Skeletal muscle satellite cell (primary cell): ENCODE measurements around the gene RGS2.

Source experiments
- H3K27me3 ChIP-seq: 2 replicates; pipeline ENCODE4 v1.7.0; 2013; ENCODE audit warnings: low read length; ENCODE audit not compliant: control insufficient read depth, insufficient read depth
- H3K36me3 ChIP-seq: 2 replicates; pipeline ENCODE4 v1.7.0; 2013; ENCODE audit warnings: mild to moderate bottlenecking, control low read depth, low read length; ENCODE audit not compliant: insufficient read depth
- H3K4me1 ChIP-seq: 2 replicates; pipeline ENCODE4 v1.7.0; 2013; ENCODE audit warnings: low read length; ENCODE audit not compliant: control insufficient read depth, insufficient read depth
- H3K4me2 ChIP-seq: 2 replicates; pipeline ENCODE4 v1.7.0; 2013; ENCODE audit warnings: mild to moderate bottlenecking, low read length
- H3K4me3 ChIP-seq: 2 replicates; pipeline ENCODE4 v1.7.0; 2013; ENCODE audit warnings: low read length
- H3K9ac ChIP-seq: 2 replicates; pipeline ENCODE4 v1.7.0; 2013; ENCODE audit warnings: mild to moderate bottlenecking, low read depth, low read length, moderate library complexity
- H3K9me3 ChIP-seq: replicated peaks from 2 replicates; pipeline ENCODE4 v1.7.0; 2013; ENCODE audit warnings: mild to moderate bottlenecking, control low read depth, low read length

The RGS2 gene

DNA sequence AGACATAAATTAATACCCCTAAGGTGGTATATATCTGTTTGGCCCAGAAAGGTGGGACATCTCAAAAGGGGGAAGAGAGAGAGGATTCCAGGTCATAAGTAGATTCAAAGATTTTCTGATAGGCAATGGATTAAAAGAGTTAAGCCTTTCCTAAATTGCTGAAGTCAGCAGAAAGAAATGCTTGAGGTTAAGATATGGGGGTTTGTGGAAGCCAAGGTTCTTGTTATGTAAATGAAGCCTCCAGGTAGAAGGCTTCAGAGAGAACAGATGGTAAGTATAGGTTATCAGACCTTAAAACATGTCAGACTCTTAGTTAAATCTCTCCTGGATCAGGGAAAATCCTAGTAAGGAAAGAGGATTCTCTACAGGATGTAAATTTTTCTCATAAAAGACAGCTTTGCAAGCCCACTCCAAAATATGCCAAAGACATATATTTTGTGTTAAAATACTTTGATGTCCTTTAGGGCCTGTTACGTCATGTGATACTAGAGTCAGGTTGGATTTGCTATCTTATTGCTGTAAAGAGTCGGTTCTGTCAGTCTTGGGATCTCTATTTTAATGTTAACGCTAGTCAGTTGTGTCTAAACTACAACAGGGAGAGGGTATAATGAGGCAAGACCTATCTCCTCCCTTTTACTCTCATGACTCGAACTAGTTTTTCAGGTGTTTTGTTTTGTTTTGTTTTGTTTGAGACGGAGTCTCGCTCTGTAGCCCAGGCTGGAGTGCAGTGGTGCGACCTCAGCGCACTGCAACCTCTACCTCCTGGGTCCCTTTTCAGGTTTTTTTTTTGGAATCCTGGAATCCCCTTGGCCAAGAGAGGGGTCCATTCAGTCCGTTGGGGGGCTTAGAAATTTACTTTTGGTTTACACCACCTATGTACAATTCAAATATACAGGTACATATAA lies 30.6 kb downstream of the RGS2 start:
- H3K9me3 ChIP-seq: no peaks in the 10 kb centered on the region
- H3K4me1 ChIP-seq: peaks cover 3% of the 10 kb centered on the region
- H3K36me3 ChIP-seq: no peaks in the 10 kb centered on the region
- no peak overlapping the region for H3K4me3 ChIP-seq
- H3K27me3 ChIP-seq: no peaks in the 10 kb centered on the region
- H3K4me2 ChIP-seq: no peak overlapping the region
- no peak overlapping the region for H3K9ac ChIP-seq

DNA sequence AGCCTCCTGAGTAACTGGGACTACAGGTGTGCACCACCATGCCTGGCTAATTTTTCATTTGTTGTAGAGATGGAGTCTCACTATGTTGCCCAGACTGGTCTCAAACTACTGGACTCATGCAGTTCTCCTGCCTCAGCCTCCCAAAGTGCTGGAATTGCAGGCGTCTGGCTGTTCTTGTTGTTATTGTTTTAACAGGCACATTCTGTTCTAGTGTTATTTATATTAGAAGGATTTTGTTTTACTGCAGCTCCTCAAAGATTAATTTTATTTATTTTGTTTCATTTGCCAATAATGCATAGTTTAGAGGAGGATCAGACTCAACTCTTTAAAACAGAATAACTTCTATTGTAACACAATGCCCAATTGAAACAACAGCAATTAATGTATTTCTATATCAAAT lies 35.5 kb downstream of the RGS2 start:
- Histone ChIP-seq H3K9ac (no peak overlapping the region), H3K9me3 (no peaks in the 10 kb centered on the region), H3K4me3 (no peak overlapping the region), H3K4me1 (no peaks in the 10 kb centered on the region), H3K27me3 (no peaks in the 10 kb centered on the region), H3K4me2 (no peak overlapping the region), H3K36me3 (no peaks in the 10 kb centered on the region)

DNA sequence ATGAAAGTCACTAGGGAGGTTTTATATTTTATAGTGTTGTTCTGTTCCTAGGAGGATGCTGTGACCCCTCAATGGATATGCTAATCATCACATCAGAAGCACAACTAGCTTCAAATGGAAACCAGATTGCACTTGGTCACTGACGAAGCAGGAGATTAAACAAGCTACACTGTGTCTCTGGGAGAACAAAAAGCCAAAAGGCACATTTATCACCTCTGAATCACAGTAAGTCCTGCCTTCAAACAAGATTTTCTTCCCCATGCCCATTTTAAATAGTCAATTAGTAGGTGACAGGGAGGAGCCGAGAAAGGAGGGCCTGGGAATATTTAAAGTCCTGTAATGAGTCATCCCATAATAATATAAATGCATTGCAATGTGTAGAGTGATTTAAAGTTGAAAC lies 38.1 kb downstream of the RGS2 start:
- Histone ChIP-seq H3K4me3 (no peak overlapping the region), H3K9ac (no peak overlapping the region), H3K27me3 (no peaks in the 10 kb centered on the region)

DNA sequence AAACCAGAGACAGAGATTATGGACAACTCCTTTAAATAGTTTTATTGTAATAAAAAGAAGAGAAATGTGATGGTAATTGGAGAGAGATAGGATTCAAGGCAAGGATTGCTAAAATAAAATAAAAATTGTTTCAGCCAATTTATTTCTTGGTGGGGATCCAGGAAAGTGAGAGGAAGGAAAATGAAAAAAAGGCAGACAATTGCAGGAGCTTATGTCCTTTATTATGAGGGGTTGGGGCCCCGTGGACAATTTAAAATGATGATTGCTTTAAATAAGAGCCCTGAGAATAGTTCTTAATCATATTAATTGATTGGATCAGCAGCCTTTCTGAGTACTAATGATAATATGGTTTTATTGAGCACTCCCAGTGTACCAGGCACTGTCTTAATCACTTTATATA lies 40.2 kb downstream of the RGS2 start:
- H3K4me3 ChIP-seq: no peak overlapping the region
- H3K4me2 ChIP-seq: no peak overlapping the region

More for the DNA sequence above, 38.1 kb downstream of the RGS2 start:
- Histone ChIP-seq H3K36me3 (no peaks in the 10 kb centered on the region), H3K9me3 (no peaks in the 10 kb centered on the region), H3K4me1 (no peaks in the 10 kb centered on the region), H3K4me2 (no peak overlapping the region)

DNA sequence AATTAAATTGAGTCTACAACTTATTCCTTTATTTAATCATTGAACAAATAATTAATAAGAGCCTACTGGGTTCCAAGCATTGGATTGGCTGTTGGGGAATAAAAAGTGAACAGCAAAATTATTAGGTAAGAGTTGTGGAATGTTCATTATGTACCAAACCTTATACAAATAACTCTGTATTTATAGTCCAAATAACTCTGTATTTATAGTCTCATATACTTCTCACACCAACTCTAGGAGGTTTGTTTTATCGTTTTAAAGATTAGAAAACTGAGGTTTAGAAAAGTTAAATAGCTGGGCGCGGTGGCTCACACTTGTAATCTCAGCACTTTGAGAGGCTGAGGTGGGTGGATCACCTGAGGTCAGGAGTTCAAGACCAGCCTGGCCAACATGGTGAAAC lies 40.6 kb downstream of the RGS2 start:
- Histone ChIP-seq H3K4me2 (no peak overlapping the region), H3K4me3 (no peak overlapping the region), H3K4me1 (no peaks in the 10 kb centered on the region), H3K9me3 (no peaks in the 10 kb centered on the region), H3K9ac (no peak overlapping the region), H3K36me3 (no peaks in the 10 kb centered on the region), H3K27me3 (no peaks in the 10 kb centered on the region)

More for the DNA sequence above, 40.2 kb downstream of the RGS2 start:
- Histone ChIP-seq H3K9me3 (no peaks in the 10 kb centered on the region), H3K4me1 (no peaks in the 10 kb centered on the region), H3K27me3 (no peaks in the 10 kb centered on the region), H3K36me3 (no peaks in the 10 kb centered on the region), H3K9ac (no peak overlapping the region)

DNA sequence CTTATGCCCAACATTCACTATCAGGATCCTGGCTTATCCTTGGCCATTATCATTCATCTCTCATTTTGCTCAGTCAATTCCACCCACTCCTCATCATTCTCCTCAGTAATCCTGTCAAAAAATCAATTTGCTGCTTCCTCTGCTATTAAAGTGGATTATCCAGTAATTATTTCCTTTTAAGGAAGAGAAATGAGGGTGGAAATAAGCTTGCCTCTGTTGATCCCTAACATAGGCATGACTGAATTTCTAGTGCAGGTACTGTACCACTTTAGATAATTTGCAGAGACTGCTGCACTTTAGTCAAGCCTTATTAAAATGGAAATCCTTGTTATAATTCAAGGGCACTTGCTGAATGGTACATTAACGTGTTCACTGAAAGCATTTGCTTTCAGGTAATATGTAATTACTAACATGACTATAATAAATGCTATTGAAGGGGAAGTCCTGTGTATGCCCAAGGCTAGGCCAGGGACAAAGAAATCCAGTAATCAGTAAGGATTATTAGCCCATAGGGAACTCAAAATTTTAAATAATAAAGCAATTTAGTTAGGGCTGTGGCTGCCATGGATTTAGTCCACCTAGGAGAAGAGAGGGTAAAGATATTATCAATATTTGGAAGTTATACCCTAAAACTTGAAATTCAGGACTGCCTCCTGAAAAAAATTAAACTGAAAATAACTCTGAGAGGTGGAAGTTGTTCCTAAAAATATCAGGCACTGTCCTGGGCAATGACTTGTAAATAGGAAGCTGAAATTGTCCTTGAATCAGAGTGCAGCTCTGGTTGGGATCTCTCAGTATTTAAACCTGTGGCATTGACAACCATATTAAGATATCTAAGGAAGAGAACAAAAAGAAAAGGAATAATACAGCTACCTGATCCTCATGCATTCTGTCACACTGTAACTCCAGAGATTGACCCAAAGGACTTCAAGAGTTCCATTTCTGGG lies 43.4 kb downstream of the RGS2 start:
- Histone ChIP-seq H3K27me3 (no peaks in the 10 kb centered on the region), H3K4me2 (no peak overlapping the region), H3K4me3 (no peak overlapping the region), H3K9ac (no peak overlapping the region), H3K4me1 (no peaks in the 10 kb centered on the region), H3K36me3 (no peaks in the 10 kb centered on the region), H3K9me3 (no peaks in the 10 kb centered on the region)

DNA sequence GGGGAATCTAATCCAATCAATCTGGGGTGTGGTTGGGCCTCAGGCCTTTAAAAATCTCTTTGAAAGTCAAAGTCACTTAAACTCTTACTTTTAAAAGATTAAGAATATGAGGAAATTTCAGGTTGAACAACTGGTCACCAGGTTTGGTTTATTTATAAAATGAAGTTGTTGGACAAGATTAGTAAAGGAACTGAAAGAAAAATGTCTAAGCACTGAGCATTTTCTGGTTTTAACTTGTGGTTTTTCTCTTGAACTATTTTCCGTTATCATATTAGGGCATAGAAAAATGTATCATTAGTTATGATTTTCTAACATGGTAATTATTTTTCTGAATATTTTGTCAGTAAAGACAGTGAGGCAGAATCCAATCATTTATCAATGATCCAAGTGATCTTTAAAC lies 49.6 kb downstream of the RGS2 start:
- Histone ChIP-seq H3K27me3 (no peaks in the 10 kb centered on the region), H3K4me2 (no peak overlapping the region), H3K9ac (no peak overlapping the region), H3K4me1 (no peaks in the 10 kb centered on the region), H3K36me3 (no peaks in the 10 kb centered on the region), H3K4me3 (no peak overlapping the region), H3K9me3 (no peaks in the 10 kb centered on the region)

DNA sequence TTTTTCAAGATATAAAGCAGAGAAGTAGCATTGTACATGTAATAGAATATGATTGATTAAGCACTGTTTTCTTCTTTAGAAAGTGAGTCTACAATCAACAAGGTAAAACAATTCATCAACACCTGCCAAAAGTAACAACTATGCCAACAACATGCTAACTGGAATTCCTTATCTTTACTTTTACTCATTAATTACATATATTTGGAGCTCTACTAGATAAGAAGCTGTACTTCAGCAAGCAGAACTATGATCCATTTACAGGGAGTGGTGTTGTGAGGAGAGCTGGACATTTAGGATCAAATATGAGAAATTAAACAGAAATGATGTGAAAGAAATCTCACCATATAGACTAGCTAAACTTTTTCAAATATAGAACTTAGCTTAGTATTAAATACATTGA lies 51.0 kb downstream of the RGS2 start:
- no peaks in the 10 kb centered on the region for H3K4me1 ChIP-seq
- H3K36me3 ChIP-seq: no peaks in the 10 kb centered on the region
- no peak overlapping the region for H3K4me2 ChIP-seq
- no peaks in the 10 kb centered on the region for H3K9me3 ChIP-seq
- H3K9ac ChIP-seq: no peak overlapping the region
- H3K4me3 ChIP-seq: no peak overlapping the region
- H3K27me3 ChIP-seq: no peaks in the 10 kb centered on the region

DNA sequence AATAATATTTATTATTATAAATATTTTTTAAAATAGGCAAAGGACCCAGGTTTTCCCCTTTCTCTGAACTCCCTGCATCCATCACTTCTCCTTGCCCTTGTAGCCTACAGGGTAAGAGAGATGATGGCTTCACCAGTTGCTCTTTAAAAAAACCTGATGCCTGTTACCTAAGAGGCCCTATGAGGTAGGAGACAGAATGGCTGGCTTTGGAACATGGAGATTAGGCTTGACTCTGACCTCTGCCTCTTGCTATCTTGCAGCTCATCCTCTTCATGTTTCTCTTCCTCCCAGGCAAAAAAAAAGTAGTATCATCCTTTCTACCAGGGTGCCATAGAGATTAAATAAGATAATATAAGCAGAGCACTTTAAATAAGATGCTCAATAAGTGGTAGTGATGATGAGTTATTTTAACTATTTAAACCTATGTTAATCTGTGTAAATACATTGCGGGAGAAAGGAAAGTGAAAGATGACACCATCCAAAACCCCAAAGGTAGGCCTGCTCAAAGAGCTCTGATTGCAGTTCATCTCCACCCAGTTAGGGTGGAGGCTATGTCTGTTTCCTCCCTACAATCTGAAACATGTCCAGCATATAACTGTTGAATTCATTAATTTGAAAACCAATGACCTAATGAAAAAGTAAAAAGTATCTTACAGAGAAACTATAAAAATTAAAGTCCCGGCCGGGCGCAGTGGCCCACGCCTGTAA lies 51.8 kb downstream of the RGS2 start:
- no peaks in the 10 kb centered on the region for H3K27me3 ChIP-seq
- no peak overlapping the region for H3K4me2 ChIP-seq
- no peaks in the 10 kb centered on the region for H3K36me3 ChIP-seq
- no peak overlapping the region for H3K4me3 ChIP-seq
- H3K4me1 ChIP-seq: no peaks in the 10 kb centered on the region
- H3K9me3 ChIP-seq: no peaks in the 10 kb centered on the region
- H3K9ac ChIP-seq: no peak overlapping the region

DNA sequence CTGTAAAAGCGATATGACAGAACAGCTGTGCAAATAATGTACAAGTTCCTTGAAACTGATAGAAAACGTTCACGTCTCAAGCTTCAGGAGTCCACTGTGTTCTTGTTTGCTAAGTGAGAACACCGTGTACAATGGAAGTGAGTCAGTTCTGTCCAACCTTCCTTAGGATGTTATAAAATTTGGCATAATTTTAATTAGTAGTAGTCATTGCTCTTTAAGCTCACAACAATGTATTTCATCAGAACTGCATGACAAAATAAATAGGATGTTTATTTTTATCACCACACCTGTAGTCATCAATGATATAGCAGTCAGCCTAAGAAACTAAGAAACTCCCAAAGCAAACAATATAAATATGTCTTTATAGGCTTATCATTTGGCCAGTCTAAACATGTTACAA lies 53.0 kb downstream of the RGS2 start:
- Histone ChIP-seq H3K9ac (no peak overlapping the region), H3K36me3 (no peaks in the 10 kb centered on the region), H3K9me3 (no peaks in the 10 kb centered on the region), H3K4me3 (no peak overlapping the region), H3K4me1 (no peaks in the 10 kb centered on the region), H3K27me3 (no peaks in the 10 kb centered on the region), H3K4me2 (no peak overlapping the region)
